ENCODE results near the gene ZC3H12D. TPM values are rescaled to one million over a fixed set of nuclear protein-coding genes. Genes with fewer than 3 reads are reported as not detected.

The ZC3H12D gene
- polyA plus RNA-seq, 3 donors, result 0.96 to 4.7 (median 1.2) TPM

GRCh38 chr6:149500096-149500495 lies 15.3 kb upstream of the ZC3H12D start:
- H3K27ac ChIP-seq (ENCODE audit: low read depth in 1 of 2, low read length in 2 of 2), result no peak overlapping the region
- H3K4me1 Mint-ChIP-seq, result peaks cover 3% of the 10 kb centered on the region

GRCh38 chr6:149499066-149499465 lies 14.3 kb upstream of the ZC3H12D start:
- no peak overlapping the region for H3K27ac ChIP-seq (ENCODE audit: low read depth in 1 of 2, low read length in 2 of 2)
- H3K36me3 Mint-ChIP-seq, result peaks cover 20 to 22% of the 10 kb centered on the region in 2 donors

More at GRCh38 chr6:149500096-149500495, 15.3 kb upstream of the ZC3H12D start:
- no peaks in the 10 kb centered on the region for H3K79me2 ChIP-seq (ENCODE audit: insufficient read depth, low read length)
- no peak overlapping the region for H3K4me3 ChIP-seq (replicated peaks in 1 of 3; ENCODE audit: low read depth in 2 of 3, low read length in 3 of 3)
- H3K9ac ChIP-seq (ENCODE audit: insufficient read depth, low read length, poor library complexity, severe bottlenecking), result no peak overlapping the region
- H3K27ac Mint-ChIP-seq, result peak overlapping the region in 1 of 7 donors; percentile 63
- TF ChIP-seq CTCF (IDR thresholded peaks at IDR 0.05), result no peak
- no peaks in the 10 kb centered on the region for H3K9me3 Mint-ChIP-seq
- no peaks in the 10 kb centered on the region for H4K20me1 ChIP-seq (ENCODE audit: insufficient read depth, low read length)
- H3K27me3 ChIP-seq (ENCODE audit: control insufficient read depth in 2 of 2, insufficient read depth in 2 of 2, low read length in 2 of 2), result no peaks in the 10 kb centered on the region
- H3K36me3 ChIP-seq (replicated peaks in 1 of 2; ENCODE audit: control insufficient read depth in 1 of 2, insufficient read depth in 2 of 2, low read length in 2 of 2), result peaks cover 13 to 30% of the 10 kb centered on the region in 2 donors
- no peak overlapping the region for H3K4me2 ChIP-seq (replicated peaks; ENCODE audit: extremely low read depth, low read length, poor library complexity, severe bottlenecking)
- no CpG with 5 or more reads among the region's 1 CpG for WGBS (ENCODE audit: insufficient coverage)
- H2AFZ ChIP-seq (ENCODE audit: insufficient read depth, low read depth, low read length, poor library complexity, severe bottlenecking), result no peak overlapping the region
- no peaks in the 10 kb centered on the region for H3K4me1 ChIP-seq (ENCODE audit: control insufficient read depth in 1 of 2, insufficient read depth in 2 of 2, low read length in 2 of 2)
- intact Hi-C loops (cut with micrococcal nuclease), result no loop called here
- H3K4me3 Mint-ChIP-seq, result no peak overlapping the region
- DNase-seq, result no peak
- no peaks in the 10 kb centered on the region for H3K9me3 ChIP-seq (replicated peaks in 1 of 2; ENCODE audit: control insufficient read depth in 1 of 2, insufficient read depth in 1 of 2, low read length in 2 of 2)
- peaks cover 24 to 27% of the 10 kb centered on the region in 2 donors for H3K36me3 Mint-ChIP-seq
- peaks cover 0 to 1% (median 0%) of the 10 kb centered on the region in 3 donors for H3K27me3 Mint-ChIP-seq (ENCODE audit: low read depth in 3 of 3)

More at GRCh38 chr6:149499066-149499465, 14.3 kb upstream of the ZC3H12D start:
- Mint-ChIP-seq H3K4me3 (no peak overlapping the region), H3K4me1 (peaks cover 3% of the 10 kb centered on the region), H3K27me3 (ENCODE audit: low read depth in 3 of 3) (peaks cover 0 to 1% (median 0%) of the 10 kb centered on the region in 3 donors), H3K9me3 (no peaks in the 10 kb centered on the region), H3K27ac (no peak overlapping the region)
- peaks cover 4 to 20% of the 10 kb centered on the region in 2 donors for H3K36me3 ChIP-seq (replicated peaks in 1 of 2; ENCODE audit: control insufficient read depth in 1 of 2, insufficient read depth in 2 of 2, low read length in 2 of 2)
- H3K4me2 ChIP-seq (replicated peaks; ENCODE audit: extremely low read depth, low read length, poor library complexity, severe bottlenecking), result no peak overlapping the region
- no peaks in the 10 kb centered on the region for H3K27me3 ChIP-seq (ENCODE audit: control insufficient read depth in 2 of 2, insufficient read depth in 2 of 2, low read length in 2 of 2)
- no peak overlapping the region for H3K9ac ChIP-seq (ENCODE audit: insufficient read depth, low read length, poor library complexity, severe bottlenecking)
- no peak overlapping the region for H3K4me3 ChIP-seq (replicated peaks in 1 of 3; ENCODE audit: low read depth in 2 of 3, low read length in 3 of 3)
- H3K4me1 ChIP-seq (ENCODE audit: control insufficient read depth in 1 of 2, insufficient read depth in 2 of 2, low read length in 2 of 2), result no peaks in the 10 kb centered on the region
- no peak overlapping the region for H2AFZ ChIP-seq (ENCODE audit: insufficient read depth, low read depth, low read length, poor library complexity, severe bottlenecking)
- WGBS (ENCODE audit: insufficient coverage), result no CpG with 5 or more reads among the region's 3 CpGs
- H3K79me2 ChIP-seq (ENCODE audit: insufficient read depth, low read length), result no peaks in the 10 kb centered on the region
- H3K9me3 ChIP-seq (replicated peaks in 1 of 2; ENCODE audit: control insufficient read depth in 1 of 2, insufficient read depth in 1 of 2, low read length in 2 of 2), result no peaks in the 10 kb centered on the region
- H4K20me1 ChIP-seq (ENCODE audit: insufficient read depth, low read length), result no peaks in the 10 kb centered on the region
- intact Hi-C loops (cut with micrococcal nuclease), result no loop called here
- no peak for TF ChIP-seq CTCF (IDR thresholded peaks at IDR 0.05)
- DNase-seq, result no peak
